Lower leg skin (tissue), 3 donors: ENCODE data around the gene CLDN19.

Experiments
- CTCF ChIP-seq, 3 donors: fragments of 450-650 bp; IDR thresholded peaks; one replicate each; pipeline ENCODE4 v1.5.1; 2016; ENCODE audit warnings: antibody characterized with exemption in 3 of 3, mild to moderate bottlenecking in 3 of 3, moderate library complexity in 2 of 3
- POLR2A ChIP-seq, 2 donors: fragments of 450-650 bp; IDR thresholded peaks; one replicate each; pipeline ENCODE4 v1.6.1; 2016 to 2017; ENCODE audit warnings: antibody characterized with exemption in 2 of 2, mild to moderate bottlenecking in 1 of 2, moderate library complexity in 1 of 2

GRCh38 chr1:42731585-42731984 lies 8.5 kb downstream of the CLDN19 start:
- TF ChIP-seq POLR2A (IDR thresholded peaks at IDR 0.05) (no peak), CTCF (IDR thresholded peaks at IDR 0.05) (no peak)
